Type B pancreatic cell (in vitro differentiated cells): ENCODE results near the gene AMH. TPM values are rescaled to one million over a fixed set of nuclear protein-coding genes. Genes with fewer than 3 reads are reported as not detected.

Source experiments
- DNase-seq: peaks from one replicate; pipeline ENCODE4 v3.0.0; 2021; ENCODE audit warnings: mixed read lengths; ENCODE audit not compliant: unreplicated experiment; ENCODE audit errors: extremely low spot score
- H3K27ac Mint-ChIP-seq: 2 replicates; pipeline ENCODE4 v1.8.0; 2021; ENCODE audit warnings: mild to moderate bottlenecking, mixed read lengths
- H3K27me3 Mint-ChIP-seq: 2 replicates; pipeline ENCODE4 v1.8.0; 2021; ENCODE audit warnings: mixed read lengths
- H3K36me3 Mint-ChIP-seq: 2 replicates; pipeline ENCODE4 v1.8.0; 2021; ENCODE audit warnings: mixed read lengths
- H3K4me1 Mint-ChIP-seq: one replicate; pipeline ENCODE4 v1.8.0; 2021; ENCODE audit warnings: mixed read lengths; ENCODE audit not compliant: unreplicated experiment
- H3K4me3 Mint-ChIP-seq: 2 replicates; pipeline ENCODE4 v1.8.0; 2021; ENCODE audit warnings: mild to moderate bottlenecking, mixed read lengths
- H3K9me3 Mint-ChIP-seq: 2 replicates; pipeline ENCODE4 v1.8.0; 2021; ENCODE audit warnings: mixed read lengths
- total RNA-seq: library from RNA; stranded (reverse); gene quantifications from 2 replicates; pipeline ENCODE4 v1.2.1, GENCODE V29; 2021; ENCODE audit warnings: low replicate concordance
- TF ChIP-seq, protein P1 (sequence below): fragments of 200-600 bp; sonication (generic); conservative IDR thresholded peaks from 2 replicates; pipeline ENCODE4 v1.5.0; 2021; ENCODE audit warnings: antibody characterized with exemption, mild to moderate bottlenecking

Gene AMH
- total RNA-seq, 1 donor from 2014 or later: 49.5 TPM

- Mint-ChIP-seq H3K27me3 (no peaks in the 10 kb centered on the region), H3K27ac (no peak overlapping the region), H3K36me3 (peaks cover 4% of the 10 kb centered on the region), H3K9me3 (no peaks in the 10 kb centered on the region), H3K4me3 (no peak overlapping the region), H3K4me1 (no peaks in the 10 kb centered on the region)
- no peak for DNase-seq
- TF ChIP-seq, protein P1, sequence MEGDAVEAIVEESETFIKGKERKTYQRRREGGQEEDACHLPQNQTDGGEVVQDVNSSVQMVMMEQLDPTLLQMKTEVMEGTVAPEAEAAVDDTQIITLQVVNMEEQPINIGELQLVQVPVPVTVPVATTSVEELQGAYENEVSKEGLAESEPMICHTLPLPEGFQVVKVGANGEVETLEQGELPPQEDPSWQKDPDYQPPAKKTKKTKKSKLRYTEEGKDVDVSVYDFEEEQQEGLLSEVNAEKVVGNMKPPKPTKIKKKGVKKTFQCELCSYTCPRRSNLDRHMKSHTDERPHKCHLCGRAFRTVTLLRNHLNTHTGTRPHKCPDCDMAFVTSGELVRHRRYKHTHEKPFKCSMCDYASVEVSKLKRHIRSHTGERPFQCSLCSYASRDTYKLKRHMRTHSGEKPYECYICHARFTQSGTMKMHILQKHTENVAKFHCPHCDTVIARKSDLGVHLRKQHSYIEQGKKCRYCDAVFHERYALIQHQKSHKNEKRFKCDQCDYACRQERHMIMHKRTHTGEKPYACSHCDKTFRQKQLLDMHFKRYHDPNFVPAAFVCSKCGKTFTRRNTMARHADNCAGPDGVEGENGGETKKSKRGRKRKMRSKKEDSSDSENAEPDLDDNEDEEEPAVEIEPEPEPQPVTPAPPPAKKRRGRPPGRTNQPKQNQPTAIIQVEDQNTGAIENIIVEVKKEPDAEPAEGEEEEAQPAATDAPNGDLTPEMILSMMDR: no peak
Measured at GRCh38 chr19:2210987-2211740, 38.0 kb upstream of the AMH start.

DNA sequence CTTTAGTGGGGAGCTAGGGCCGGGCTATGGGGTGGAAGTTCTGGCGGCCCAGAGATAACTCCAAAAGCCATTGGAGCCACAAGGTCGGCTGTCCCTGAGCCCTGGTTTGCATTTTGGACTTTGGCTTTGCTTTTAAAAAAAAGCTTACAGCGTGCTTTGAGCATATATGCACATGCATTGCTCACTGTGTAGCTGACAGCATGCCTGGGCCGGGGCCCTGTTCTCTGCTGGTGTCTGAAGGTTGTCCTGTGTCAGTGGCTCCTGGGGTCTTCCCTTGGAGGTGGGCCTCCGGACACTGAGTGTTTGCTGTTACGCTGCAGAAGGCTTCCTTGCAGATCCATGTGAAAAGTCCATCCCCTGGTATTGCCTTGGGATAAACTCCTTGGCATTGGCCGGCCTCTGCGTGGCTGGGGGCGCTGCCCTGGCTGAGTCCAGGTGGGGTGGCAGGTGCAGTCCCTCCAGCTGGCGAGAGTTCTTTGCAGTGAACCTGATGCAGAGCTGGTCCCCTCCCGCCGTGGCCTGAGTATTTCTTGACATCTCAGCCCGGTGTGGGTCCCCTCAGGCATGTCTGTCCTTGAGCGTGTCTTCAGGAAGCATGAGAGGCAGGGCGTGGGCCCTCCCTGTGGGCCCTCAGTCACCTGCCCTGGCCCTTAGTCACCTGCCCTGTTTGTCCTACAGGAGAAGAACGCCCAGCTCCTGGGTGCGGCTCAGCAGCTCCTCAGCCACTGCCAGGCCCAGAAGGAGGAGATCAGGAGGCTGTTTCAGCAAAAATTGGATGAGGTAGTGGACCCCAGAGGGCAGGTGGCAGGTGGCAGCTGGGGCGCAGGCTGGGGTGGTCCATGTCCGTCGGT is 36.0 kb upstream of the AMH start:
- TF ChIP-seq, protein P1: no peak
- no peaks in the 10 kb centered on the region for H3K9me3 Mint-ChIP-seq

DNA sequence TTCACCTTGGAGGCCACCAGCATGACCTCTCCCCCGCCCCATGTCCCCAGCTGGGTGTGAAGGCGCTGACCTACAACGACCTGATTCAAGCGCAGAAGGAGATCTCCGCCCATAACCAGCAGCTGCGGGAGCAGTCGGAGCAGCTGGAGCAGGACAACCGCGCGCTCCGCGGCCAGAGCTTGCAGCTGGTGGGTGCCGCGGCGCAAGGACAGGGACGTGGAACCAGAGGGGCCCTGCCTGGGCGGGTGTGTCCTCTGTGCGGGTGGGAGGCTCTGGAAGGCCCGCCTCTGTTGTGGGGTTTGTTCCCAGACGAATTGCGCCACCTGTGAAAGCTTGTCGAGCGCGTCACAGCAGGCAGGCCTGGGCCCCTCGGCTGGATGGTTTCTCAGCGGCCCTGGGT is 35.3 kb upstream of the AMH start:
- no peak for DNase-seq
- Mint-ChIP-seq H3K27me3 (no peaks in the 10 kb centered on the region), H3K4me3 (no peak overlapping the region), H3K36me3 (peaks cover 10% of the 10 kb centered on the region), H3K4me1 (no peaks in the 10 kb centered on the region), H3K27ac (peak overlapping the region; percentile 88), H3K9me3 (no peaks in the 10 kb centered on the region)
- TF ChIP-seq, protein P1: no peak

More for the DNA sequence above, 36.0 kb upstream of the AMH start:
- Mint-ChIP-seq H3K4me1 (no peaks in the 10 kb centered on the region), H3K27ac (peak overlapping the region; percentile 88), H3K27me3 (no peaks in the 10 kb centered on the region), H3K36me3 (peaks cover 10% of the 10 kb centered on the region), H3K4me3 (peak overlapping the region; percentile 62)
- no peak for DNase-seq

GRCh38 chr19:2214251-2214650 is 34.9 kb upstream of the AMH start:
- no peak overlapping the region for H3K27ac Mint-ChIP-seq
- no peaks in the 10 kb centered on the region for H3K9me3 Mint-ChIP-seq
- TF ChIP-seq, protein P1: no peak
- no peak overlapping the region for H3K4me3 Mint-ChIP-seq
- no peak for DNase-seq
- no peaks in the 10 kb centered on the region for H3K27me3 Mint-ChIP-seq
- H3K4me1 Mint-ChIP-seq: no peaks in the 10 kb centered on the region
- peaks cover 10% of the 10 kb centered on the region for H3K36me3 Mint-ChIP-seq

GRCh38 chr19:2215281-2215751 is 33.8 kb upstream of the AMH start:
- H3K4me1 Mint-ChIP-seq: no peaks in the 10 kb centered on the region
- H3K27ac Mint-ChIP-seq: no peak overlapping the region
- DNase-seq: no peak
- no peaks in the 10 kb centered on the region for H3K27me3 Mint-ChIP-seq
- no peaks in the 10 kb centered on the region for H3K9me3 Mint-ChIP-seq
- TF ChIP-seq, protein P1: no peak
- peaks cover 10% of the 10 kb centered on the region for H3K36me3 Mint-ChIP-seq
- H3K4me3 Mint-ChIP-seq: no peak overlapping the region
